GM18907 (cell line): ENCODE data around the gene FNDC1.

Source experiments
- ATAC-seq: cut with Tn5 transposase; IDR thresholded peaks from one replicate; pipeline ENCODE4 v1.9.1; 2021; ENCODE audit warnings: mild to moderate bottlenecking, moderate library complexity; ENCODE audit not compliant: unreplicated experiment

Gene FNDC1

DNA sequence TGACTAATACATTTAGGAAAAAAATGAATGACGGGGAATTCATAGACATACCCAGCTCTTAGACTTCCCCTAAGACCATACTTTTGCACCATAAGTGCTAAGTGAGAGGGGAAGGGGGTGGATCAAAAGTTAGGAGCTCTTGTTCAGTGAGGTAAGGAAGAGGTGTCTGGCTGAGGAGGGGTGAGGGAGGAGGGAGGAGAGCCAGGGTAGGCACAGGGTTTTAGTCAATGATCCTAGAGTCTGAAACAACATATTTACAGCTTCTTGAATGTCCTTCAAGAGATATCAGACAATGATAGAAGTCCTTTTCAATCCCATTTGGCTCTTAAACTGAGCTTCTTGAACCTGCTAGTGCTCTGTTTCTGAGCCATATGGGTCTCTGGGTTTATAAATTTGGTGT lies 135.4 kb downstream of the FNDC1 start:
- no peak for ATAC-seq

DNA sequence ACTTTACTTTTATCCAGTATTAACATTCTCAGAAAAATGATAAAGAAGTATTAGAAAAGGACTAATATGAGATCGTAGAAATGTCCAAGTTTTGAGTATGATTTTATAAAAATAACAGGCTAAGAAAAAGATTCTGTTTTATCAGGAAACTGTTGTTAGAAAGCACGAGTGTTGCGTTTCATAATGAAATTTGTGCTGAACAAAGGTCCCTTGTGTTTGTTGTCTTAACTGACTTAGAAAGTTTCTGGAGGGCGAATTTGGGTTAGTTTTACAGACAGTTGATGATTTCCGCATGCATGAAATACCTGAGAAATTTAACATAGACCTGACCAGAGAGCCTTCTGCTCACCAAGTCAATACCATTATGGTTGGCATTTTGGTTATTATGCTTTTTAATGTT lies 136.0 kb downstream of the FNDC1 start:
- no peak for ATAC-seq

DNA sequence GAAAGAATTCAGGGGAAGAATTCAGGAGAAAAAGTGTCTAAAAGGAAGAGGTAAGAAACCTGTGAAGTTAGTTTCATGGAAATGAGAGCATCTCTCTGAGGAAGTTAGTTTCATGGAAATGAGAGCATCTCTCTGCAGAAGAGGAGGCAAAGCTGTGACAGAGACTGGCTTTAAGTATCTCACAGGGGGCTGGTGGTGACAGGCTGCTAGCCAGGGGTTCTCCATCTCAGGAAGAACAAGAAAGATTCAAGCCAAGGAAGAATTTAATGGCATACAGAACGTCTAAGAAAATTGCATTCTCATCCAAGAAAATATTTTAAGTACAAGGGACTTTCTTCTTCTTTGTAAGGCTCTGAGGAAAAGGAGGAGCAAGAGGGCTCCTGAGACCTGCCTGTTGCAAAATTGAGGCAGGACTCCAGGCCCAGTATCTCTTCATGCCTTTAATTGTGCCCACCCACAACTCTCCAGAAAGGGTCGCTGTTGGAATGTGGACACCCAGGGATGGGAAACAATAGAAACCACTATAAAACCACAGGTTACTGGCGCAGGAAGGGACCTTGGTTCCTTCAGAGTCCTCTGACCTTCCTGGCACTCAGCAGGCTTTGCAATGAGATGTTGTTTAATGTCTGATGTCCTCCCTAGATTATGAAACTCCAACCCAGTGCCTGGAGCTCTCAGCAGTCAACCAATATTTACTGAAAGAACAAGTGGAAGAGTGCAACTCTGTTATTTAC lies 136.8 kb downstream of the FNDC1 start:
- no peak for ATAC-seq

DNA sequence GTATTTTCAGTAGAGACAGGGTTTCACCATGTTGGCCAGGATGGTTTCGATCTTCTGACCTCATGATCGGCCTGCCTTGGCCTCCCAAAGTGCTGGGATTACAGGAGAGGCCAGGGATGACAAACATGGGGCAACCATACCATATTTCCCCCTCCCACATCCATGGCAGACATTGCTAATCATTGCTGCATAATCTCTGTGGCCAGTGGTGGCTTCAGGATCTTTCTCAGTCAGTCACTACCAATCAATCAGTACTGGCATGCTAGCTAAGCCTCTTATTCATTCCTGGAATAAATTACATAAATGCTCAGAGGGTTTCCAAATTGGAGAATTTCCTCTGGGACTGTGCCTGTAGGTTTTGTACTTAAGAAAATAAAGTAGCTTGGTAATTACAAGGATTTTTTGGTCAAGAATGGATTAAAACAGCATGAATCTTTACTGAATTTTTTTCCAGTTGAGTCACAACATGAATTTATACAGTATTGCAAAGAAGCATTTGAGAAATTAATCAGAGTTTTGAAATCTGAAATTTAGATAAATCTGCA lies 138.1 kb downstream of the FNDC1 start:
- no peak for ATAC-seq

DNA sequence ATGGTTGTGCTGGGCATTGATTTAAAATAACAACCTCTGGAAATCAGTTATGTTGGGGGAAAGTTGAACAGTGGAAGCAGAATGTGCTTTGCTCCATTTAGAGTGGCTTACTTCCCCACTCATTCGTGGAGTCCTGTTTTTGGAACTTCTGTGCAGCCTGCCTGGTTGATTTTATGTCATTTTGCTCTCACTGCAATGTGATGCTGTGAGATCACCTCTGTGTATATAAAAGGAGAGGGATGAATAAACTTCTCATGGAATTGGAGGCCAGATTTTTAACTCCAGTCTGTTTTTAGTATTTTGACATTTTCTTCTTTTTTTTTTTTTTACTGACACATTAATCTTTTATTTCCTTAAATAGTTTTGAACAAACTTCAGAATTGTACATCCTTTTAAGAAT lies 139.0 kb downstream of the FNDC1 start:
- no peak for ATAC-seq

DNA sequence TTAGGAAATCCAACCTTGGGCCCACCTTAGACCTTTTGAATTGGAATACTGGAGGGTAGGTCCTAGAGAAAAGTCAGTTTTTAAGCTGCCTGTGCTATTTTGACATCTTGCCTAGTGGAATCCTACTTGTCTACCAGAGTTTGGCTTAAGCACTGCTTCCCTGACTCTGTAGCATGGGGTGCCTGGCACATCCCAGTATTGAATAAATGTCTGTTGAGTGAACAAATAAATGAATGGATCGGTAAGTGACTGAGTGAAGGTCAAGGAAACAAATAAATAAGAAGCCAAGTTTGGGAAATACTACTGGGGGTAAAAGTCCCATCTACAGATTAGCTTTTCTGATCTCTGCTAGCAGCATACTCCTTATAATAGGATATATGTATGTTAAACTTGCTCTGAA lies 140.5 kb downstream of the FNDC1 start:
- ATAC-seq = no peak

DNA sequence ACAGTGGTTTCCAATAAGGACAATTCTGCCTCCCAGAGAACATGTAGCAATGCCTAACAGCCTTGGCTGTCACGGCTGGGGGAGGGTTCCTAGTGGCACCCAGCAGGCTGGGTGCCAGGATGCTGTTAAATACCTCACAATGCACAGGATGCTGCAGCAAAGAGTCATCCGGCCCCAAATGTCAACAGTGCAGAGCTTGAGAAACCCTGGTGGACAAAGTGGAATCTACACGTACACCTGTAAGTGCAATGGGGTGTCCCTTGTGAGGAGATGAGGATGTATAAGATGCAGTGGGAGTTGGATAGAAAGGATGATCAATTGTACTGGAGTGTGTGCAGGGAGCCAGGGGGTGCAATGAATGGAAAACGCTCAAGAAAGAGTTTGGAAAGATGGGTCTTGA lies 142.4 kb downstream of the FNDC1 start:
- no peak for ATAC-seq

DNA sequence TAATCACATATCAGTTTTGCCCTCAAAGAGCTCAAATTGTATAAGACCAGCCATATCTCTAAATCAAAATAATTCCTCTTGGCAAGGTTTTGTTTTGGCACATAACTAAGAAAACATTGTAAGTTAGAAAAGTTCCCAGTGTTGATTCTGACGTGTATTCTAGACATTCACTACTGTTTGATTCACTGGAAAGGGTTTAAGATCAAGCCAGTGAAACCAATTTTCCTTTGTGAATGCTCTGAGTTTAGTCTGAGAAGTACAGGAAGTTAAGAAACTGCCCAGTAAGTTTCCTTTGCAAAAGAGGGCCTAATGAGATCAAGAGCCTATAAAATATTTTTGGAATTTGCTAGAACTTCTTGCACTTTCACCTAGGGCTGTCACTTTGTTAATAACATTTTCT lies 143.0 kb downstream of the FNDC1 start:
- ATAC-seq = no peak

DNA sequence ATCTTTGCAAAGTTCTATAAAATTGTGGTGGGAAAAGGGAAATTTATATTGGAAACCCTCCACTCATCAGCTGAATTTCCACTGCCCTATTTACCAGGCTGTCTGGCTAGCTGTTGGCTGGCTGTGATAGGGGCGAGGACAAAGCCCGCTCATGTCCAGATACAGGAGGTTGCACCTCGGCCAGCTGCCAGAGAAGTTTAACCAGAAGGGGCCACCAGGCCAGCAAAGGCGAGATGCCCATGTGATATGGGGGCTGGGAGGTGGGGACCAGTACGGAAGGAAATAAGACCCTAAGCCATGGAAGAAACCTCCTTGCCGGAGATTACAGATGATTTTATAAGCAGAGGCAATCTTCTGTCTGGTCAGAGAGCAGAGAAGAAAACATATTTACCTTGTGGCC lies 143.8 kb downstream of the FNDC1 start:
- ATAC-seq = no peak

DNA sequence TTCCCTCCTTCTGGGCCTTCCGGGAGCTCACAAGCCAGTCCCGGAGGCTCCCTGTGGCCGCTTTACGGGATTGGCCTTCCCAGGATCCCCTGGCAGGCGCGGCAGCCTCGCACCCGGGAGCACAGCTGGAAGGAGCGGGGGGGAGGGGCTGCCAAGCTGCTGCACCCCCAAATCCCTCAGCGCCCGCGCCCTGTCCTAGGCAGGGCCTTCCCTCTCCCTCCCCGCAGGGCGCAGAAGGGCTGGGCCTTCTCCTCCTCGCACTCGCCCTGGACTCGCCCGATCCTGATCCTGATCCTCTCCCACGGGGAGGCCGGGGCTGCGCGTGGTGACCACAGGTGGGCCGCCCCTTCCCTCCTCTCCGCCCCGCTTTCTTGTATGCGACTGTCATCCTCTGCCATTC lies 146.4 kb downstream of the FNDC1 start:
- ATAC-seq = no peak

DNA sequence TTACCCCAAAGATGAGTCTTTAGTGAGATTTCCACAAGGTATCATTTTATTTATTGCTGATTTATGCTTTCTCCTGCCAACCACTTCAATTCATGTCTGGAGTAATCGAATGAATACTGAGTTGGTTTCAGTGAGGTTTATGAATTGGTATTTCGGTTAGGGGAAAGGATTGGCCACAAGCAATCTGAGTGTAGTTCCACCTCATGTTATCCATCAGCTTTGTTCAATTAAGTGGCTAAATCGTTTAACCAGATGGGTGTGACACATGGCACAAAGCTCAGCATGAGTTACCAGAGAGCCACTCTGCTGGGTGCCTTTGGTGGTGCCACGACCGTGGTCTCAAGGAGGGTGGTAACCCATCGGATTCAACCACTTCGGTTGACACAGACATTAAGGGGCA lies 148.2 kb downstream of the FNDC1 start:
- ATAC-seq = no peak

DNA sequence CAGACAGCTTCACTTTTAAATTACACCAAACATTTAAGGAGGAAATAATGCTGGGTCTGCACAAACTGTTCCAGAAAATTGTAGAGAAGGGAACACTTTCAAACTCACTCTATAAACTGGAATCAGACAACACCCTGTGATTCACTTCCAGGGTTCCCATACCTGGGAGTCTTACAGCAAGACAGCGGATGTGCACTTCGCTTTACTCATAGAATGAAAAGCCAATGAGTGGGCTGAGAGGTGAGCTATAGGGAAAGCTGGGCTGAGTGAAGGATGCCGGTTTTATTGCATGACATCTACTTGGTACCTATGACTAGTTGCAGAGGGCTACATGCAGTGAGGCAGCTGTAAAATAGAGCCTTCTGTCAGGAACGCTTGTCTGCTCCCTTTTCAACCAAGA lies 152.1 kb downstream of the FNDC1 start:
- no peak for ATAC-seq
